Measurements from ENCODE around the gene SPON1. TPM values are rescaled to one million over a fixed set of nuclear protein-coding genes. Genes with fewer than 3 reads are reported as not detected.

SPON1 gene
- total RNA-seq, 1 donor from 2014 or later: 76.8 TPM

DNA sequence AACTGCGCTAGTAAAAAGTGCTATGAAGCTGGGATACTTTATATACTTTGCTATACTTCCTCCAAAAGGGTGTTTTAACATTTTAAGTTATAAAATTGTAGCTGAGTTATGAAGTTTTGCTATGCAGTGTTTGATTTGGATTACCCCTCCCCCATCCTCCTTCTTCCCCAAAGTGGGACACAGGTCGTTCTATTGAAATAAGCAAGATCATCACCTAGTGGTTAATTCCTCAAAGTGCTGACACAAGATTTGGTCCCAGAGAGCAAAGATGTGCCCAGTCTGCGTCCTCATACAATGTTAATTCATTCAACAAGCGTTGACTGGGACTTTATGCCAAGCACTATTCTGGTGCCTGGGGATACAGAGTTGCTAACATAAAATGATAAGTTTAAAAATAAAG, 78.5 kb downstream of the SPON1 start:
- TF ChIP-seq, protein P1, sequence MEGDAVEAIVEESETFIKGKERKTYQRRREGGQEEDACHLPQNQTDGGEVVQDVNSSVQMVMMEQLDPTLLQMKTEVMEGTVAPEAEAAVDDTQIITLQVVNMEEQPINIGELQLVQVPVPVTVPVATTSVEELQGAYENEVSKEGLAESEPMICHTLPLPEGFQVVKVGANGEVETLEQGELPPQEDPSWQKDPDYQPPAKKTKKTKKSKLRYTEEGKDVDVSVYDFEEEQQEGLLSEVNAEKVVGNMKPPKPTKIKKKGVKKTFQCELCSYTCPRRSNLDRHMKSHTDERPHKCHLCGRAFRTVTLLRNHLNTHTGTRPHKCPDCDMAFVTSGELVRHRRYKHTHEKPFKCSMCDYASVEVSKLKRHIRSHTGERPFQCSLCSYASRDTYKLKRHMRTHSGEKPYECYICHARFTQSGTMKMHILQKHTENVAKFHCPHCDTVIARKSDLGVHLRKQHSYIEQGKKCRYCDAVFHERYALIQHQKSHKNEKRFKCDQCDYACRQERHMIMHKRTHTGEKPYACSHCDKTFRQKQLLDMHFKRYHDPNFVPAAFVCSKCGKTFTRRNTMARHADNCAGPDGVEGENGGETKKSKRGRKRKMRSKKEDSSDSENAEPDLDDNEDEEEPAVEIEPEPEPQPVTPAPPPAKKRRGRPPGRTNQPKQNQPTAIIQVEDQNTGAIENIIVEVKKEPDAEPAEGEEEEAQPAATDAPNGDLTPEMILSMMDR (IDR thresholded peaks at IDR 0.05): no peak
- H3K36me3 ChIP-seq: no peaks in the 10 kb centered on the region
- H3K9me3 ChIP-seq: no peaks in the 10 kb centered on the region
- no peak overlapping the region for H3K4me3 ChIP-seq
- no peaks in the 10 kb centered on the region for H3K4me1 ChIP-seq
- intact Hi-C loops (cut with DNase I): no loop called here
- H3K27me3 ChIP-seq: no peaks in the 10 kb centered on the region
- DNase-seq (no peak), ATAC-seq (no peak)
- H3K27ac ChIP-seq: no peak overlapping the region

DNA sequence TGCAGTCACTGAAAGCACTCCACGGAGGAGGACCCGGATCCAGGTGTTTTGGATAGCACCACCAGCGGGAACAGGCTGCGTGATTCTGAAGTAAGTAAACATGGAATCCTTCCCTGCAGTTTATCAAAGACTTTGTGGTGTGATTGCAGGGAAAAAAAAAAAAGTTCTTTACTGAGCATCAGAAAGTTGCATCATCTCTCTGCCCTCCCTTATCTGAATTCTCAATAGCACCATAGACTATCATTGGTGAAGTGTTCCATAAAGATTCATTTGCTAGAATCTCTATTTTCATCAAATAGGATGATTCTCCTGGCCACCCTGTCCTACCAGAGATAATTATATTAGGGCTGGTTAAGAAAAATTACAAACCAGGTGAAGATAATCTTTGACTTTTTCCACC, 79.0 kb downstream of the SPON1 start:
- Histone ChIP-seq H3K27ac (no peak overlapping the region), H3K4me3 (no peak overlapping the region), H3K9me3 (no peaks in the 10 kb centered on the region), H3K27me3 (no peaks in the 10 kb centered on the region), H3K4me1 (no peaks in the 10 kb centered on the region), H3K36me3 (no peaks in the 10 kb centered on the region)
- ATAC-seq: no peak
- no peak for DNase-seq
- intact Hi-C loops (cut with DNase I): no loop called here
- TF ChIP-seq, protein P1 (IDR thresholded peaks at IDR 0.05): no peak

DNA sequence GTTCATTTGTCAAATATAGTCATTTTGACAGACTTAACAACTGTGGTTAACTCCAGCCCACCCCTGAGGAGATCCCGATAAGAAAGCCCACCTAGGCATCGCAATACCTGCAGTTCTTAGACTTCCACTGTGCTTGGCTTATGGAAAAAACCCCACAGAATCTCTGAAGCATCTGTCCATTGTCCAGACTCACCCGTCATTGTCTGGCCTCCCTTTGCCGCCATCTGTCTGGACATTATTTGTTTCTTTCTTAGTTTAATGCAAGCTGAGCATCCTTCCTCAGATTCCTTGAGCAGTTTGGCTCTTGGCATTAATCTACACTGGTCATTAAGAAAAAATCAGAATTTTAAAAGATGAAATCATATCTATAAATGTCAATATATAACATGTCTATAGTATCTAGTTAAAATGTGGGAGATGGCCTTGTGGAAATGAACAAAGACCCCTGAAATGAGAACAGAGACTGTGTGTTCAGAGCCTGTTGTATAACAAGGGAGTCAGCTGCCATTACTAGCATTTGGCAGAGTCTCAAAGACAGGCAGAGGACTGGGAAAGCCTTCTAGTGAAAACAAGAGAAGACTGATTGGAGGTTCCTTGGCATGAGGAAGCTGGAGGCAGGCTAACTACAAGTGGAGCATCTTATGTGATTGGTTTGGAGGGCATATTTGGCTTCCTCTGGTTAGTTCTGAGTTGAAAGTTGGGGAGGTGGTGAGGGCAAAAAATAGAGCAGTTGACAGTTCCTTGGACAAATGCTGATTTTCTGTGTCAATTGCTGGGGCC, 80.4 kb downstream of the SPON1 start:
- no peaks in the 10 kb centered on the region for H3K4me1 ChIP-seq
- DNase-seq (no peak), ATAC-seq (no peak)
- no peaks in the 10 kb centered on the region for H3K27me3 ChIP-seq
- intact Hi-C loops (cut with DNase I): no loop called here
- H3K27ac ChIP-seq: no peak overlapping the region
- H3K4me3 ChIP-seq: no peak overlapping the region
- no peaks in the 10 kb centered on the region for H3K9me3 ChIP-seq
- TF ChIP-seq, protein P1 (IDR thresholded peaks at IDR 0.05): no peak
- no peaks in the 10 kb centered on the region for H3K36me3 ChIP-seq

DNA sequence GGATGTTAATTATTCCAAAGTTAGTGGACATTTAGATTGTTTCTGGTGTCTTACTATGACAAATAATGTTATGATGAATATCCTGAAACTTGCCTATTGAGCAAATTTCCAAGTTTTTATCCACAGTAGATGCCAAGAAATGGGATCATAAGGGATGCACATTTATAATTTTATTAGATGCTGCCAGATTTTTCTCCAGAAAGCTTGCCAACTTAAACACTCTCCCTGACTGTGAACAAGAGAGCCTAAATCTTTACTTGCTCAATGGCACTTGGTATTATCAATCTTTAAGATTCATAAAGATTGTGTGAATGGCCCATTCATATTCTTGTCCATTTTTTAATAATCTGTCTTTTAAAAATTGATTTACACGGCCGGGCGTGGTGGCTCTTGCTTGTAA, 82.4 kb downstream of the SPON1 start:
- ATAC-seq (no peak), DNase-seq (no peak)
- H3K36me3 ChIP-seq: no peaks in the 10 kb centered on the region
- H3K4me3 ChIP-seq: no peak overlapping the region
- no peaks in the 10 kb centered on the region for H3K4me1 ChIP-seq
- TF ChIP-seq, protein P1 (IDR thresholded peaks at IDR 0.05): no peak
- H3K9me3 ChIP-seq: no peaks in the 10 kb centered on the region
- H3K27ac ChIP-seq: no peak overlapping the region
- no peaks in the 10 kb centered on the region for H3K27me3 ChIP-seq
- intact Hi-C loops (cut with DNase I): no loop called here

GRCh38 chr11:14045417-14045816, 82.9 kb downstream of the SPON1 start:
- no peak overlapping the region for H3K4me3 ChIP-seq
- no peak overlapping the region for H3K27ac ChIP-seq
- no peak for DNase-seq
- TF ChIP-seq, protein P1 (IDR thresholded peaks at IDR 0.05): no peak
- no peaks in the 10 kb centered on the region for H3K4me1 ChIP-seq
- H3K36me3 ChIP-seq: no peaks in the 10 kb centered on the region
- no peaks in the 10 kb centered on the region for H3K9me3 ChIP-seq
- no peaks in the 10 kb centered on the region for H3K27me3 ChIP-seq
- intact Hi-C loops (cut with DNase I): no loop called here
- ATAC-seq: no peak

All from upper lobe of right lung (tissue), 1 donor.